Neural progenitor cell (in vitro differentiated cells): Measurements from ENCODE around the gene IGSF21.

Source experiments
- CTCF ChIP-seq: fragments of 200-600 bp; sonication (generic); IDR thresholded peaks from 2 replicates; pipeline ENCODE4 v1.5.1; 2017; ENCODE audit warnings: antibody characterized with exemption, mild to moderate bottlenecking
- EZH2 ChIP-seq: fragments of 200-600 bp; sonication (generic); IDR thresholded peaks from 2 replicates; pipeline ENCODE4 v1.6.1; 2017; ENCODE audit warnings: antibody characterized with exemption, mild to moderate bottlenecking, moderate library complexity
- EZH2phosphoT487 ChIP-seq: fragments of 200-600 bp; sonication (generic); IDR thresholded peaks from 2 replicates; pipeline ENCODE4 v1.6.1; 2017; ENCODE audit warnings: antibody characterized with exemption

GRCh38 chr1:18166341-18166740, 58.7 kb downstream of the IGSF21 start:
- TF ChIP-seq CTCF (no peak), EZH2 (no peak), EZH2phosphoT487 (no peak)
